Suprapubic skin (tissue), 3 donors: Measurements from ENCODE around the gene SLC30A9.

Source experiments
- POLR2AphosphoS5 ChIP-seq, 3 donors: sonication (generic); formaldehyde crosslinking; IDR thresholded peaks; one replicate each; pipeline ENCODE4 v1.6.1; 2017; ENCODE audit warnings: antibody characterized with exemption in 3 of 3
- TF ChIP-seq, protein P1 (sequence below), 2 donors: fragments of 200-600 bp in 1 of 2; fragments of 450-650 bp in 1 of 2; sonication (generic) in 1 of 2; IDR thresholded peaks; one replicate each; pipeline ENCODE4 v1.5.1; 2016 to 2019; ENCODE audit warnings: antibody characterized with exemption in 2 of 2, mild to moderate bottlenecking in 1 of 2, moderate library complexity in 1 of 2

- TF ChIP-seq, protein P1, sequence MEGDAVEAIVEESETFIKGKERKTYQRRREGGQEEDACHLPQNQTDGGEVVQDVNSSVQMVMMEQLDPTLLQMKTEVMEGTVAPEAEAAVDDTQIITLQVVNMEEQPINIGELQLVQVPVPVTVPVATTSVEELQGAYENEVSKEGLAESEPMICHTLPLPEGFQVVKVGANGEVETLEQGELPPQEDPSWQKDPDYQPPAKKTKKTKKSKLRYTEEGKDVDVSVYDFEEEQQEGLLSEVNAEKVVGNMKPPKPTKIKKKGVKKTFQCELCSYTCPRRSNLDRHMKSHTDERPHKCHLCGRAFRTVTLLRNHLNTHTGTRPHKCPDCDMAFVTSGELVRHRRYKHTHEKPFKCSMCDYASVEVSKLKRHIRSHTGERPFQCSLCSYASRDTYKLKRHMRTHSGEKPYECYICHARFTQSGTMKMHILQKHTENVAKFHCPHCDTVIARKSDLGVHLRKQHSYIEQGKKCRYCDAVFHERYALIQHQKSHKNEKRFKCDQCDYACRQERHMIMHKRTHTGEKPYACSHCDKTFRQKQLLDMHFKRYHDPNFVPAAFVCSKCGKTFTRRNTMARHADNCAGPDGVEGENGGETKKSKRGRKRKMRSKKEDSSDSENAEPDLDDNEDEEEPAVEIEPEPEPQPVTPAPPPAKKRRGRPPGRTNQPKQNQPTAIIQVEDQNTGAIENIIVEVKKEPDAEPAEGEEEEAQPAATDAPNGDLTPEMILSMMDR (IDR thresholded peaks at IDR 0.05) = no peak
- no peak for TF ChIP-seq POLR2AphosphoS5 (IDR thresholded peaks at IDR 0.05)
Observed at GRCh38 chr4:41949531-41949930, 40.8 kb upstream of the SLC30A9 start.
